GM12864 (cell line): ENCODE results near the gene HOXC9.

Experiments used
- DNase-seq: peaks from one replicate; pipeline ENCODE4 v3.0.0-alpha.2; 2011; ENCODE audit warnings: low read depth
- H3K4me3 ChIP-seq: 2 replicates; pipeline ENCODE4 v1.5.1; 2011; ENCODE audit warnings: mild to moderate bottlenecking, low read depth, low read length, control low read depth
- TF ChIP-seq, protein P1 (sequence below): IDR thresholded peaks from 2 replicates; pipeline ENCODE4 v1.5.1; 2011; ENCODE audit warnings: low read depth, mild to moderate bottlenecking, moderate library complexity, low read length, control low read depth, inconsistent platforms; ENCODE audit errors: missing control alignments

The HOXC9 gene

DNA sequence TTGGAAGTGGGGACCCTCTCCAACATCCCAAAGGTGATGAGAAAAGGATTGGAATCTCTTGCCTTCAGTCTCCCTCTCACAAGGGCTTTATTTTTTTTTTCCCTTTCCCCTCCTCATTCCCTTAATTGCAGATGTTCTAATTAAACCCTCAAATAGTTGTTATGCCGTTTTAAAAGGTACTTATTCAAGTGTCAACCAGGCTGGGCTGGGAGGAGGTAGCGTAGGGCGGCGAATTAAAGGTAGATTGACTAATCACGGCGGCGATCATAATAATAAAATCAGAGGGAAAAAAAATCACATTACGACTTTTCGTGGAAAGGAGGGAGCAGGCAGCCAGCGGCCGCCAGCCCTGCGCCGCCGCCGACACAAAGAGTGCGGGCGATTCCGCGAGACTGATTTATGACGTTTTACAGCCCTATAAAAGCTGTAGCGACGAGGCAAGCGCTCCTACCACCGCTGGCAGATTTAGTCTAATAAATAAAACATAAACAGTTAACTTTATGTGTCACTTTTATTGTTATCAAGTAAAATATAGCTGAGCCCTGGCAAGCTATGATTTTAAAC lies 52.0 kb downstream of the HOXC9 start:
- no peak overlapping the region for H3K4me3 ChIP-seq
- TF ChIP-seq, protein P1, sequence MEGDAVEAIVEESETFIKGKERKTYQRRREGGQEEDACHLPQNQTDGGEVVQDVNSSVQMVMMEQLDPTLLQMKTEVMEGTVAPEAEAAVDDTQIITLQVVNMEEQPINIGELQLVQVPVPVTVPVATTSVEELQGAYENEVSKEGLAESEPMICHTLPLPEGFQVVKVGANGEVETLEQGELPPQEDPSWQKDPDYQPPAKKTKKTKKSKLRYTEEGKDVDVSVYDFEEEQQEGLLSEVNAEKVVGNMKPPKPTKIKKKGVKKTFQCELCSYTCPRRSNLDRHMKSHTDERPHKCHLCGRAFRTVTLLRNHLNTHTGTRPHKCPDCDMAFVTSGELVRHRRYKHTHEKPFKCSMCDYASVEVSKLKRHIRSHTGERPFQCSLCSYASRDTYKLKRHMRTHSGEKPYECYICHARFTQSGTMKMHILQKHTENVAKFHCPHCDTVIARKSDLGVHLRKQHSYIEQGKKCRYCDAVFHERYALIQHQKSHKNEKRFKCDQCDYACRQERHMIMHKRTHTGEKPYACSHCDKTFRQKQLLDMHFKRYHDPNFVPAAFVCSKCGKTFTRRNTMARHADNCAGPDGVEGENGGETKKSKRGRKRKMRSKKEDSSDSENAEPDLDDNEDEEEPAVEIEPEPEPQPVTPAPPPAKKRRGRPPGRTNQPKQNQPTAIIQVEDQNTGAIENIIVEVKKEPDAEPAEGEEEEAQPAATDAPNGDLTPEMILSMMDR, result no peak
- no peak for DNase-seq

DNA sequence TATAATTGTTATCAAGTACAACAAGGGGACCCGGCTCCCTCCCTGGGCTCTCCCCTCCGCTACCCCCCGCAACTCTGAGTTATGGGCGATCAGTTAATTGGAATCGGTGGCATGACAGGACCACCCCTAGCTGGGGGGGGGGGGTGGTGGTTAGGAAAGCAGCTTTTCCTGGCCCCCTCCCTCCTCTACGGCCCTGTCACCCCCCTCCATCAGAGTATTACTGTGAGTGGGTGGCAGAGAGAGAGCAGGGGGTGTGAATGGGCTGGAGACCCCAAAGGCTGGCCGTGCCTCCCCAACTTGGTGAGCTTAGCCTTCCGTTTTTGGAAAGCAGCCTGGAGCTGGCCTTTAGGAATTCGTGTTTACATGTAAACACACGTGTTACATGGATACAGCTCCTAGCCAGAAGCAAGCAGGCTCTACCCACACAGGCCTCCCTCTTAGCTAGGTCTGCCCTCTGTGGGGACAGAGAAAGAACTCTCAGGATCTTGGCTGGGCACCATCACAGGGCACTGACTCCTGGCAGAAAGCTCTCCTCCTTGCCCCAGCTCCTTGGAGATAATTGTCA lies 52.6 kb downstream of the HOXC9 start:
- no peak for DNase-seq
- H3K4me3 ChIP-seq, result peak overlapping the region; percentile 86
- TF ChIP-seq, protein P1, result no peak
